K562 (cell line): ENCODE measurements around the gene ZNF343. TPM values are rescaled to one million over a fixed set of nuclear protein-coding genes. Genes with fewer than 3 reads are reported as not detected.

ENCODE experiments used
- CTBP1 ChIP-seq: fragments of 450-650 bp; IDR thresholded peaks from 2 replicates; pipeline ENCODE4 v1.6.1; 2016; ENCODE audit warnings: borderline replicate concordance
- EP400 ChIP-seq: fragments of 450-650 bp; IDR thresholded peaks from 2 replicates; pipeline ENCODE4 v1.6.1; 2017; ENCODE audit warnings: antibody characterized with exemption, mild to moderate bottlenecking, moderate library complexity
- FOXK2 ChIP-seq, 2 experiments: fragments of 450-650 bp; IDR thresholded peaks in 1 of 2; conservative IDR thresholded peaks in 1 of 2; 2 replicates each; pipeline ENCODE4 v1.6.1; 2016; ENCODE audit warnings: low read depth in 2 of 2, mild to moderate bottlenecking in 1 of 2
- GTF3C2 ChIP-seq: IDR thresholded peaks from 3 replicates; pipeline ENCODE4 v1.6.1; 2011; ENCODE audit warnings: borderline replicate concordance, mild to moderate bottlenecking, moderate library complexity; ENCODE audit not compliant: insufficient read length; ENCODE audit errors: extremely low read depth
- KDM1A ChIP-seq, 2 experiments: fragments of 450-650 bp; IDR thresholded peaks; 2 replicates each; pipeline ENCODE4 v1.6.1; 2016; ENCODE audit warnings: mild to moderate bottlenecking in 2 of 2
- MIER1 ChIP-seq: fragments of 450-650 bp; IDR thresholded peaks from 2 replicates; pipeline ENCODE4 v1.6.1; 2016; ENCODE audit warnings: antibody characterized with exemption, mild to moderate bottlenecking, low read depth
- NCOA1 ChIP-seq: fragments of 450-650 bp; IDR thresholded peaks from 2 replicates; pipeline ENCODE4 v1.6.1; 2016; ENCODE audit warnings: low read depth
- NCOR1 ChIP-seq: fragments of 450-650 bp; IDR thresholded peaks from 2 replicates; pipeline ENCODE4 v1.6.1; 2016; ENCODE audit warnings: mild to moderate bottlenecking, moderate library complexity
- PCBP1 ChIP-seq: fragments of 200-400 bp; formaldehyde crosslinking; IDR thresholded peaks from 2 replicates; pipeline ENCODE4 v1.6.1; 2018; ENCODE audit warnings: mild to moderate bottlenecking, low read depth, low read length; ENCODE audit not compliant: poor library complexity, severe bottlenecking
- POLR2AphosphoS2 ChIP-seq: IDR thresholded peaks from 2 replicates; pipeline ENCODE4 v1.6.1; 2012; ENCODE audit warnings: low read length, improper control_type of control experiment
- RBBP5 ChIP-seq: fragments of 200-600 bp; sonication (generic); IDR thresholded peaks from 2 replicates; pipeline ENCODE4 v1.6.1; 2012; ENCODE audit warnings: borderline replicate concordance, mild to moderate bottlenecking, low read length, control low read depth, inconsistent platforms; ENCODE audit not compliant: insufficient read depth, poor library complexity, severe bottlenecking
- SIX5 ChIP-seq, 2 experiments: IDR thresholded peaks; 2 replicates each; pipeline ENCODE4 v1.6.1; 2011; ENCODE audit warnings: low read length in 2 of 2, borderline replicate concordance in 1 of 2, low read depth in 1 of 2, mild to moderate bottlenecking in 1 of 2, moderate library complexity in 1 of 2; ENCODE audit not compliant: insufficient read depth in 1 of 2
- ZBTB26 ChIP-seq: fragments of 450-650 bp; formaldehyde crosslinking; IDR thresholded peaks from 2 replicates; pipeline ENCODE4 v1.4.0; 2022; ENCODE audit warnings: missing genetic modification characterization
- ZEB2 ChIP-seq: fragments of 450-650 bp; IDR thresholded peaks from 2 replicates; pipeline ENCODE4 v1.6.1; 2016
- ZFP91 ChIP-seq: sonication (generic); formaldehyde crosslinking; IDR thresholded peaks from 2 replicates; pipeline ENCODE4 v1.8.0; 2022; ENCODE audit warnings: mild to moderate bottlenecking, missing genetic modification reagents
- ZNF24 ChIP-seq: fragments of 450-650 bp; IDR thresholded peaks from 2 replicates; pipeline ENCODE4 v1.6.1; 2016
- polyA plus RNA-seq, 8 experiments: library from polyadenylated mRNA; depleted of rRNA in 4 of 8; stranded (reverse) in 5 of 8; unstranded in 3 of 8; fragments of >200 nt; fragmentation: Nextera tagmentation in 2 of 8; fragmentation: Illumina TruSeq in 1 of 8; extraction: Ambion mirVana in 2 of 8; extraction: Trizol in 1 of 8; gene quantifications; 2 replicates each; pipeline versions ENCODE4 v1.2.1 to v1.2.3, GENCODE V29; 2011 to 2014; ENCODE audit warnings: inconsistent platforms in 1 of 8, missing spikeins in 1 of 8
- total RNA-seq, 7 experiments: library from RNA; depleted of rRNA in 6 of 7; stranded (reverse); fragments of >200 nt in 6 of 7; fragmentation: Illumina TruSeq in 2 of 7; extraction: Trizol in 2 of 7; gene quantifications; 2 replicates each; pipeline versions ENCODE4 v1.2.1 to v1.2.3, GENCODE V29; 2011 to 2021; ENCODE audit warnings: low replicate concordance in 1 of 7
- TF ChIP-seq, protein P1 (sequence below): sonication (generic); formaldehyde crosslinking; IDR thresholded peaks from 2 replicates; pipeline ENCODE4 v1.8.0; 2022; ENCODE audit warnings: mild to moderate bottlenecking, low read depth, missing genetic modification reagents

The ZNF343 gene
- total and polyA plus RNA-seq, 9 of the 15 experiments (the other 6 are each of a cell fraction or from before 2014, with no cell fraction given): 1.4 to 9.8 (median 6.4) TPM

- TF ChIP-seq RBBP5 (peak; percentile 99), MIER1 (no peak), FOXK2 (conservative IDR thresholded peaks at IDR 0.05 in 1 of 2, IDR thresholded peaks at IDR 0.05 in 1 of 2; ENCODE audit: low read depth in 2 of 2) (peak; percentile 38 to 45; a peak in 1 of 4 replicates), NCOA1 (peak; percentile 98), ZBTB26 (0 out of 2 replicates have a peak, but pooled peaks have one; percentile 36), KDM1A (IDR thresholded peaks at IDR 0.05) (no peak), ZEB2 (peak; percentile 94), PCBP1 (no peak), CTBP1 (peak; percentile 51; the same call in 1 of the 2 replicates), POLR2AphosphoS2 (peak; percentile 79; the same call in 1 of the 2 replicates), EP400 (peak; percentile 98), GTF3C2 (no peak), NCOR1 (peak; percentile 36; the same call in 1 of the 2 replicates), ZFP91 (peak; percentile 59; the same call in 1 of the 2 replicates), SIX5 (IDR thresholded peaks at IDR 0.05; ENCODE audit: borderline replicate concordance in 1 of 2, insufficient read depth in 1 of 2, low read depth in 1 of 2, low read length in 2 of 2) (peak in 1 of 2 experiments; percentile 31; a peak in 2 of 4 replicates), ZNF24 (peak; percentile 56; the same call in 1 of the 2 replicates)
- TF ChIP-seq, protein P1, sequence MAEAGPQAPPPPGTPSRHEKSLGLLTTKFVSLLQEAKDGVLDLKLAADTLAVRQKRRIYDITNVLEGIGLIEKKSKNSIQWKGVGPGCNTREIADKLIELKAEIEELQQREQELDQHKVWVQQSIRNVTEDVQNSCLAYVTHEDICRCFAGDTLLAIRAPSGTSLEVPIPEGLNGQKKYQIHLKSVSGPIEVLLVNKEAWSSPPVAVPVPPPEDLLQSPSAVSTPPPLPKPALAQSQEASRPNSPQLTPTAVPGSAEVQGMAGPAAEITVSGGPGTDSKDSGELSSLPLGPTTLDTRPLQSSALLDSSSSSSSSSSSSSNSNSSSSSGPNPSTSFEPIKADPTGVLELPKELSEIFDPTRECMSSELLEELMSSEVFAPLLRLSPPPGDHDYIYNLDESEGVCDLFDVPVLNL: peak; percentile 98
Measured at GRCh38 chr20:2470423-2471193, 38.1 kb downstream of the ZNF343 start, which contains the start of gene SNRPB (continued).
